Placental pericyte (primary cell): ENCODE results near the gene SLC5A10. TPM values are rescaled to one million over a fixed set of nuclear protein-coding genes. Genes with fewer than 3 reads are reported as not detected.

ENCODE experiments used
- small RNA-seq: library from RNA; depleted of rRNA; stranded (forward); fragments of <200 nt; gene quantifications from one replicate; pipeline ENCODE3, GENCODE V24; 2012; ENCODE audit warnings: low replicate concordance
- total RNA-seq: library from RNA; depleted of rRNA; stranded (reverse); fragments of >200 nt; gene quantifications from 2 replicates; pipeline ENCODE4 v1.2.3, GENCODE V29; 2012

The SLC5A10 gene
- total RNA-seq: not detected in 2 replicates

GRCh38 chr17:18951941-18952842, at the start of gene SLC5A10:
Gene SLC5A10 (plus strand): TSS chr17:18952165. CDS start chr17:18952206, 41 bp downstream.

GRCh38 chr17:19004421-19005136, 52.6 kb downstream of the SLC5A10 start, which contains the start of gene FAM83G:
Gene FAM83G (minus strand): TSS chr17:19004764. CDS start chr17:19004041, 723 bp downstream.

GRCh38 chr17:19046782-19047375, 94.9 kb downstream of the SLC5A10 start, which contains the start of gene GRAP:
Gene GRAP (minus strand): TSS chr17:19046957. CDS start chr17:19046926, 31 bp downstream.

Small RNA genes within 50 kb of the gene (small RNA-seq; reads per million reads assigned to genes)
- not detected for gene AC090286.3
- not detected for gene RF00324

Other genes with a start within 250 kb of the SLC5A10 start
- under 0.01 TPM in 2 replicates for gene FBXW10, start 208.1 kb upstream of the SLC5A10 start, total RNA-seq
- gene TVP23B, start 171.0 kb upstream of the SLC5A10 start, total RNA-seq: 64.7 and 84.7 TPM in 2 replicates
- 29.8 and 45.4 TPM in 2 replicates for gene PRPSAP2, start 94.0 kb upstream of the SLC5A10 start, total RNA-seq
- 25.6 and 28.5 TPM in 2 replicates for gene FAM83G, start 52.6 kb downstream of the SLC5A10 start, total RNA-seq
- under 0.01 TPM in 1 of 2 replicates, not detected in the other for gene GRAP, start 94.8 kb downstream of the SLC5A10 start, total RNA-seq
- 0.14 TPM in 1 of 2 replicates, not detected in the other for gene GRAPL, start 175.4 kb downstream of the SLC5A10 start, total RNA-seq